Hepatic stellate cell (primary cell): ENCODE measurements around the gene CREBBP.

Experiments used
- DNase-seq: peaks from one replicate; pipeline ENCODE4 v3.0.0; 2011; ENCODE audit warnings: low spot score

CREBBP gene

GRCh38 chr16:3824121-3824795 is 56.3 kb downstream of the CREBBP start:
- DNase-seq, result no peak

DNA sequence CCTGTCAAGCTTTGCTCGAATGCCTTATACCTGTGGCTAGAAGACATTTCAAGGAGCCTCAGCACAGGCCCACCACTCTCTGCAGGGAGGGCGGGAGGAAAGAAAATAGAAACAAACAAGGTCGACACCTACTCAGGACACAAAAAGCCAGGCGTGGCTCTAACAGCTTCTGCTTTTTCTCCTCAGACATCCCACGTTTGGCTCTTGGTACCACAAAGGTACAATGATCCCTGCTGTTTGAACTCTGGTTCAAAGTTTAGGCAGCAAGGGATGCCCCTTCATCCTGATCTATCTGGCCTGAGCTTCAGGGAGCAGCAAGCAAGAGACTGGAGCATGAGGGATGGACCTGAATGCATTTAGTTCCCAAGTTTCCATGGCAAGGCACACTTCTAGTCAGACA is 57.1 kb downstream of the CREBBP start:
- no peak for DNase-seq

GRCh38 chr16:3822366-3823045 is 58.0 kb downstream of the CREBBP start:
- no peak for DNase-seq

- DNase-seq, result no peak
Observed at GRCh38 chr16:3821184-3821583, 59.3 kb downstream of the CREBBP start.

DNA sequence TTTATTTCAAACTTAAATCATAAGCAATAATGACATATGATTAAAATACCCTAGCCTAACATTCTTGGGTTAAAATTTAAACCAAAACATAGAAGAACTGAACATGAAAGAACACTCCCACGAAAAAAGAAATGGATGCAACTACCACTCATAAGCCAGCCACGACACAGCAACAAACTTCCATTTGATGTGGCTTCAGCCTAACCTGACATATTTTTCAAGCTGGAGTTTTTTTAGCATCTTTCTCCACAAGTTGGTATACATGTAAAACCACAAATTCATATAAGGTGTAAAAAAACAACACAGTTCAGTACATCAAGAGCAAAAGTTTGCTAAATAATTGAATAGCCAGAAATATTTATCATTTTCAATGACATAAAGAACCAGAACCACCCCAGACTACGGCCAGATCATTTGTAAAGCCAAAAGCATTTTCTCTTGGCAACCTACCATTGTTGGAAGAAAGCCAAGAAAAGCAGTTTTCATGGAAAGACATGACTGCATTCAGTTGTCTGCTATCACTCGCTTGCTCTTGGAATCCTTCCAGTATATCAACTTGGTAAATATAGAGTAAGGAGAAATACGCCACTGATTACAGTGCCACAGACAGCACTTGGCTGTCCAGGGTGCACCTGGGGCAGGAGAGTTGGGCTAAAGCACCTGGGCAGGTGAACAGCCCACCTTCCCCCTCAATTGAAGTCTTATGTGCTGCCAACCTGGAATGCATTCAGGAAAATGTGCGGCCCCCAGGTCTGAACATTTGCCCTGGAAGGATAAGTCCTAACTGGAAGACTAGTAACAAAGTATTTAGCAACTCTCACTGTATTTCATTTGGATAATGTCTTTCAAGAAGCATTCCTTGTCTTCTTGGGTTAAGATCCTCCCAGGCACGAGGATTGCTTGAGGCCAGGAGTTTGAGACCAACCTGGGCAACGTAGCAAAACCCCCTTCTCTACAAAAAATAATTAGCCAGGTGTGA is 60.5 kb downstream of the CREBBP start:
- peak; percentile 86 for DNase-seq

- no peak for DNase-seq
Observed at GRCh38 chr16:3819175-3819527, 61.4 kb downstream of the CREBBP start.

- no peak for DNase-seq
Observed at GRCh38 chr16:3816326-3816725, 64.2 kb downstream of the CREBBP start.

- DNase-seq, result no peak
Observed at GRCh38 chr16:3814755-3815154, 65.8 kb downstream of the CREBBP start.

DNA sequence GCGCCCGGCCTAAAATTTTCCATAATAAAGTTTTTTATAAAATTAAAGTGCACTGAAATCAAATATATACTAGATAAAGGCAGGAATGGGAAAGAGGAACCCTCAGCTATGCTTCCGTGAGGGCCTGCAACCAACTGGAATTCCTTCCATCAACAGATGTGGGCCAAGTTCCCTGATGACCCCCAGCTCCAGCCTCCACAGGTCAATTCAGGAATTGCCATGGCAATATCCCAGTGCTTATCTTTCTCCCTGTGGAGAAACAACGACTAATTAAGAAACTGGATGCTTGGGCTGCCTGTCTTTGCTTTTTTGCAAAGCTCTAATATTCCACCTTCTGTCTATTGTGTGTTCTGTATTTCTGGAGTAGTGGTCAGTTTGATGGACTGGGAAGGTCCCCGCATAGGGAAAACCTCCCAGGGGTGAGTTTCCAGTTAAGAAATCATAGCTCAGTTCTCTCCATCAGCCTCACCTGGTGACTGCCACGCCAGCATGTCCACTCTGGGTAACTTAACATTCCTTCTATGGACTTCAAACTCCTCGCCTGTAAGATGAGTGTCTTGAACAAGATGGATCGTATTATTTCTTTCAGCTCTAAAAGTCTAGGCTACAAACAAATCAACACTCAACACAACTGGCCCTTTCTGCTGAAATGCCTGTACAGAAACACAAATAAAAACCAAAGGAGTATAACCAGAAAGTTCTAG is 67.9 kb downstream of the CREBBP start:
- no peak for DNase-seq

- DNase-seq, result no peak
Observed at GRCh38 chr16:3810818-3811217, 69.7 kb downstream of the CREBBP start.

DNA sequence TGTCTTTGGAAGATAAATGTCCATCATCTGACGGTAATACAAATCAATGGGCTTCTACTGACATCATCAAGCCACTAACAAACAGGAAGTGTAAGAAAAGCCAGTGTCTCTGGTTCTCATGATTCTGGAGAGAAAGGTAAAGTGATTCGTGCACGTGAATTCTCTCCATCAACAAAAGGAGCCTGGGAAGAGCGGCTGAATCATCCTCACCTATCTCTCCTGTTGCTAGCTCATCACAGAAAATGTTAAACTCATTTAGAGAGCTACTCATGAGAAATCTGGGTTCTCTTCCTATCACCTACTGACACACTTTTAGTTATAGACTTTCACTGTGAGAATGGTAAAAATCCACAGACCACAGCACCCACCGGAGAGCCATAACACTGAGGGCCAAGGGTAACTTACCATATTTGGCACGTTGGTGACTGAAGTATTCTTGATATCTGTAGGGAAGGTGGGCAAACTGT is 70.3 kb downstream of the CREBBP start:
- no peak for DNase-seq

GRCh38 chr16:3808308-3809063 is 72.0 kb downstream of the CREBBP start:
- DNase-seq, result no peak

DNA sequence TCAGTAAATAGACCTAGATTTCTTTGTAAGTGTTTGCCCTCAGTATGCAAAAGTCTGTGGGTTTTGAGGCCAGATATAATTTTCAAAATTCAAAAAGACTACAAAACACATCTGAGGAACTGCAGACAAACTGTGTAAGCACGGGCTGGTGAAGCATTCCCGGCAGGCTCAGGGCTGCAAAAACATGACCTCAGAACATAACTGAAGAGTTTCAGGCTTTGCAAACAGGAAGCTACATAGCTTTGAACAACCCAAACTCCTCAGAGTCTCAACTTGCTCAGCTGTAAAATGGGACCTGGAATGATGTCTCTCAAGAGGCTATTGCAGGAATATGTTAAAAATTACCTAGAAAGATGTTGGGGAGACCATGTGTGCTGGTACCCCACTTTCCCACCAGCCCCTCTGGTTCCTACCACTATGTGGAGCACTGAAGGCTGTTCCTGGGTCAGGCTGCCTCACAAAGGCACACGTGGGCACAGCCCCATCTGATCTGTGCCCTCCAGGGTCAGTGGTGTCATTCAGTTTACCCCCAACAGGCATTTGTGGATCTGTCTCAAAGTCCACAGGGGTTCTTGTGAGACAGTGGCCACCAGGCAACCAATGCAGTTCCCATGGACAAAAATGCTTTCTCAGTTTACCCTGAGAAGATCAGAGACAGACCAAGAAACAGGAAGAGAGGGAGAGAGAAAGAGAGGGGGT is 72.9 kb downstream of the CREBBP start:
- DNase-seq, result no peak

- no peak for DNase-seq
Observed at GRCh38 chr16:3804426-3805016, 76.0 kb downstream of the CREBBP start.

DNA sequence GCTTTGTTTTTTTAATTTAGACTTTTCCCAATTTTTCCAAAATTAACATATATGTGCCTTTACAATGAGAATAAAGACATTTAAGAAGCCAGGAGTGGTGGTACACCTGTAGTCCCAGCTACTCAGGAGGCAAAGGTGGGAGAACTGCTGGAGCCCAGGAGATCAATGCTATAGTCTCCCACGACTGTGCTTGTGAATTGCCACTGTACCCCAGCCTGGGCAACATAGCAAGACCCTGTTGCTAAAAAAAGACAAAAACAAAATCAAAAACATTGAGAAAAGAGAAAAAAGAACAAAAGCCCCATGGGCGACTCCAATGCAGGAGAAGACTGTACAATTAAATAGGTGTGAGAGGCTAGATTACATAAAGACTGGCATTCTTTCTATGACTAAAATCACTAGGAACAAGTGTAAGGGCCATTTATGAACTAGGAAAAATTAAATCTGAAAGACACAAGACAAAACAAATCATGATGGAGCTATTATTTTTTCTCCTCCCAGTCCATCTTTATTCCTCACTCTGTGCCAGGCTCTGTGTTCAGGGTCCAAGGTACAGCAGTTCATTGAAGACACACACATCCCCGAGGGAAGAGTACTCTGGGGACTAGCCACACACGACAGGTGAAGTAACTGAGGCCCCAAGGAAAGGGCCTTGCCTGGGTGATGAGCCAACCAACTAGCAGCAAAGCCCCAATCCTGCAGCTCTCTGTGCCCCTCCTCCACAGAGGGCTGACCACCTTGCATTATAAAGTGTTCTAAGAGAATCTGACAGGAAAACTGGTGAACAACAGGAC is 79.8 kb downstream of the CREBBP start:
- DNase-seq, result no peak

DNA sequence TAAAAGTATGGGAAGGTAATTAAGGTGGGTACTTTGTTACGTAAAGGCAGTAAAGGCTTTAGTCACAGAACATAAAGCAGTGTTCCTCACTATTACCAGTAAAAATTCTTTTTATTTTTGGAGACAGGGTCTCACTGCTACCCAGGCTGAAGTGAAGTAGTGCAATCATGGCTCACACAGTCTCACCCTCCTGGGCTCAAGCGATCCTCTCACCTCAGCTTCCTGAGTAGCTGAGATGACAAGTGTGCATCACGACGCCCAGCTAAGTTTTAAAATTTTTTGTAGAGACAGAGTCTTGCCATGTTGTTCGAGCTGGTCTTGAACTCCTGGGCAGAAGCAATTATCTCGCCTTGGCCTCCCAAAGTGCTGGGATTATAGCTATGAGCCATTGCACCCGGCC is 80.5 kb downstream of the CREBBP start:
- DNase-seq, result no peak

DNA sequence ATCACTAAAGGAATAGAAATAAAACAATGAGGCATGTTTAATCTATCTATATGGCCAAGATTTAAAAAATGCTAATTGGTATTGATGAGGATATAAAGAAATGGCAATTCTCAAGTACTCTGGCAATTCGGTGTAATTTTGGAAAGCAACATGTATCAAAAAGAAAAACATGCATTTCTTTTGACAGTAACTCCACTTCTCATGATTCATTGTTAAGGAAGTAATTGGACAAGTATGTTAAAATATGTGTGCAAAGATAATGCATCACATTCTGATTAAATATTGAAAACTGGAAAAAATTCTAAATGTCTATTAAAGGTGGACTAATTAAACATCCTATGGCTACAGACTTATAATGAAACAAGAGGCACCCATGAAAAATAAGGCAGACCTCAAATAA is 81.2 kb downstream of the CREBBP start:
- DNase-seq, result no peak

- DNase-seq, result no peak
Observed at GRCh38 chr16:3798838-3799237, 81.7 kb downstream of the CREBBP start.
